ENCODE results near the gene SYT10.

- TF ChIP-seq, protein P1, sequence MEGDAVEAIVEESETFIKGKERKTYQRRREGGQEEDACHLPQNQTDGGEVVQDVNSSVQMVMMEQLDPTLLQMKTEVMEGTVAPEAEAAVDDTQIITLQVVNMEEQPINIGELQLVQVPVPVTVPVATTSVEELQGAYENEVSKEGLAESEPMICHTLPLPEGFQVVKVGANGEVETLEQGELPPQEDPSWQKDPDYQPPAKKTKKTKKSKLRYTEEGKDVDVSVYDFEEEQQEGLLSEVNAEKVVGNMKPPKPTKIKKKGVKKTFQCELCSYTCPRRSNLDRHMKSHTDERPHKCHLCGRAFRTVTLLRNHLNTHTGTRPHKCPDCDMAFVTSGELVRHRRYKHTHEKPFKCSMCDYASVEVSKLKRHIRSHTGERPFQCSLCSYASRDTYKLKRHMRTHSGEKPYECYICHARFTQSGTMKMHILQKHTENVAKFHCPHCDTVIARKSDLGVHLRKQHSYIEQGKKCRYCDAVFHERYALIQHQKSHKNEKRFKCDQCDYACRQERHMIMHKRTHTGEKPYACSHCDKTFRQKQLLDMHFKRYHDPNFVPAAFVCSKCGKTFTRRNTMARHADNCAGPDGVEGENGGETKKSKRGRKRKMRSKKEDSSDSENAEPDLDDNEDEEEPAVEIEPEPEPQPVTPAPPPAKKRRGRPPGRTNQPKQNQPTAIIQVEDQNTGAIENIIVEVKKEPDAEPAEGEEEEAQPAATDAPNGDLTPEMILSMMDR (conservative IDR thresholded peaks at IDR 0.05; ENCODE audit: low read length), result no peak
- TF ChIP-seq EZH2phosphoT487 (IDR thresholded peaks at IDR 0.05; ENCODE audit: borderline replicate concordance), result no peak
Measured at GRCh38 chr12:33432992-33433391, 6.6 kb downstream of the SYT10 start.
